G401 (cell line): ENCODE results near the gene SERF2. TPM values are rescaled to one million over a fixed set of nuclear protein-coding genes. Genes with fewer than 3 reads are reported as not detected.
"Not testable (repeated sequence)": the region's sequence is repeated elsewhere in the genome, so short reads cannot be mapped to it uniquely, and the experiment has no call there.

Experiments used
- DNase-seq: peaks from one replicate; pipeline ENCODE4 v3.0.0-alpha.2; 2015; ENCODE audit warnings: low spot score
- in situ Hi-C: cut with HindIII; loops from 2 replicates; pipeline ENCODE4 v1.10.0; 2016; ENCODE audit warnings: low sequenced_read_pairs, mixed read lengths
- total RNA-seq: library from RNA; depleted of rRNA; stranded (reverse); fragments of >200 nt; shearing (Covaris generic); gene quantifications from 2 replicates; pipeline ENCODE4 v1.2.3, GENCODE V29; 2014

Gene SERF2
- total RNA-seq, 1 experiment from 2014 or later: 1,258 TPM

DNA sequence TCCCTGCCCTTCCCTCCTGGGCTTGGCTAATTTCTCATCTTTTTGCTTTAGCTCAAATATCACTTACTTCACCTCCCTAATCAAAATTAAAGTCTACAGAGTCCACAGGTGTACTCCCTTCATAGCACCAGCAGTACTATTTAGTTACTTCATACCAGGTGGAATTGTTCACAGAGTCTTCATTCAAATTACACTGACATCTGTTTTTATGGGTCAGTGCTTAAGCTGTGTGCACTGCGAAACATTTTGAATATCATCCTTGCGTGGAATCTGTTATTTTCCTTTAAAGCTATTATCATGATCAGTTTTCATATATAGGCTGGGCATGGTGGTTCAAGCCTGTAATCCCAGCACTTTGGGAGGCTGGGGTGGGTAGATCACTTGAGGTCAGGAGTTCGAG, 2.7 kb upstream of the SERF2 start:
- DNase-seq: no peak
- in situ Hi-C loops: no loop called here

DNA sequence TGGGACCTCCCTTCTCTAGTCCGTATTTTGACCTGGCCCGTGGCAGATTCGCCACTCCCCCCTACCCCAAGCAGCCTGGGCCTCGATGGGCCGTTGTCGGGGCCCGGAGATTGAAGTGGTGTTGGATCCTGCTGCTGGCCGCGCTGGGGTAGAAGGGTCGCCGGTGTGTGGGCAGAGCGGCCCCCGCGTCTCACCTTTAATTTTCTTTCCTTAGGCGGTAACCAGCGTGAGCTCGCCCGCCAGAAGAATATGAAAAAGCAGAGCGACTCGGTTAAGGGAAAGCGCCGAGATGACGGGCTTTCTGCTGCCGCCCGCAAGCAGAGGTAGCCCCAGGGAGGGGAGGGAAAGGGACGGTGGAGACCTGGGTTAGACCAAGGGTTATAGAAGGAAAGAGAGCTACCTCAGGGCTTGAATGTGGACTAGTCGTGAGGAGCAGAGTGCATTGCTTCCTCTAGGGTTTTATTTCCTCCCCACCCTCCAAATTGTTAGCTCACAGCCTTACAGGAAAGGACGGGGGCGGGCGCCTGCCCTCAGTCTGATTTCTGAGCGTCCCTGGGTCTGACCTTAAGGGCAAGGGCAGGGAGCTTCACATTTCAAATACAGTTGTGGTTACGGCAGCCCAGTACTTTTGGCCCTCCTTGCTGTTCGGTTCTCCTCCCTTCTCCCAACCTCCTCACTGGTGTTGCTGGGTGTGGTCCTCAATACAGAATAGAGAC, 799 bp downstream of the SERF2 start:
- in situ Hi-C loops: no loop called here
- no peak for DNase-seq

DNA sequence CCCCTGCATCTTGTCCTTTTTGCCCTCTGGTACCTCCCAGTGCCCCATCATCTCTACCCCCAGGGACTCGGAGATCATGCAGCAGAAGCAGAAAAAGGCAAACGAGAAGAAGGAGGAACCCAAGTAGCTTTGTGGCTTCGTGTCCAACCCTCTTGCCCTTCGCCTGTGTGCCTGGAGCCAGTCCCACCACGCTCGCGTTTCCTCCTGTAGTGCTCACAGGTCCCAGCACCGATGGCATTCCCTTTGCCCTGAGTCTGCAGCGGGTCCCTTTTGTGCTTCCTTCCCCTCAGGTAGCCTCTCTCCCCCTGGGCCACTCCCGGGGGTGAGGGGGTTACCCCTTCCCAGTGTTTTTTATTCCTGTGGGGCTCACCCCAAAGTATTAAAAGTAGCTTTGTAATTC, 1.5 kb downstream of the SERF2 start:
- in situ Hi-C loops: no loop called here
- DNase-seq: no peak

DNA sequence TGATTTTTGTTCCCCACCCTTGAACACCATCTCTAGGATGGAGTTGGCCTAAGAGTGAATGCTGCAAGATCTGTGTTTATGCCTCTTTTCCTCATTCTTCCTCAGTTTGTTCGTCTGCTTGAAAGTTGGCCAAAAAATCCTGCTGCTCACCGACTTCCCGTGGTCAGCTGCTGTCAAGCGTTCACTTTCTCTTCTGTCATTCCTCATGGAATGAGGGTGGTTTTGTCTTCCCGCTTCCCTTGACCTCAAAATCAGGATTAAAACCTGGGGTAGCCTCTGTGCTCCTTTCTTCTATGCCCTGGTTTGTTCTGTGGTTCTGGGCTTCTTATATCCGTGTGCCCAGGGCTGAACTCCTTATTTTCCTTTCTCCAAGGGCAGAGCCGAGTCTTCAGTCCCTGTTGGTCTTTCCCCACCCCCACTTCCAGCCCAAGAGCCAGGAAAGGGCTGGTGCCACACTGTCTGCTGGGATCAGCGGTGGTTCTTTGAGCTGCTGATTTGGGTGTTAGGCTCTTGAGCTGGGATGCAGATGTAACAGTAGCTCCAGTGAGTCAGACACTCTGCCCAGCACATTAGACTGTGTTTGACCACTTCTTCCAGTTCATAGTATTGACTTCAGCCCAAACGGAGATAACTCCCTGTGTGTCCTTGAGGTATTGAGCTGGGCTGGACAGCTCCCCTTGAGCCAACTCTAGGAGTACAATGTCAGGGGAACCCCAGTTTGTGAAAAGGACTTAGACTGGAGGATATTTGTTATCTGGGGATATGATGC, 2.3 kb downstream of the SERF2 start:
- no peak for DNase-seq
- in situ Hi-C loops: no loop called here

DNA sequence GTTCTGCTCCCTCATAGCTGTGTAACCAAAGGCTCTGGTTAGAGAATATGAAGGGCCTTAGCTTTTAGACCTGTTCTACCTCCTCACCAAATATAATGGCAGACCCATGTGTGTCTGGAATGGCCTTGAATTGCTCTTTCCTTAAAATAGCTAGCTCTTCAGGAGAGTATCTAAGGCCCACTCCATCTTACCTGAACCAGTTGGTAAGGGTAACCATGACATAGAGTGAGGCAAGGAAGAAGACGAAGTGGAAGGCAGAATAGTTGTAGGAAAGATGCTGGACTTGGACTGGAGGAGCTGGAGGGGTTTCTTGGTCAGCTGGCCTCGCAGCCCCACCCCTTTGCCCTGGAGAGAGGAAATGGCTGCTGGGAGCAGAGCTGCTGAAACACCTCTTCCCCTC, 3.1 kb downstream of the SERF2 start:
- DNase-seq: no peak
- in situ Hi-C loops: no loop called here

DNA sequence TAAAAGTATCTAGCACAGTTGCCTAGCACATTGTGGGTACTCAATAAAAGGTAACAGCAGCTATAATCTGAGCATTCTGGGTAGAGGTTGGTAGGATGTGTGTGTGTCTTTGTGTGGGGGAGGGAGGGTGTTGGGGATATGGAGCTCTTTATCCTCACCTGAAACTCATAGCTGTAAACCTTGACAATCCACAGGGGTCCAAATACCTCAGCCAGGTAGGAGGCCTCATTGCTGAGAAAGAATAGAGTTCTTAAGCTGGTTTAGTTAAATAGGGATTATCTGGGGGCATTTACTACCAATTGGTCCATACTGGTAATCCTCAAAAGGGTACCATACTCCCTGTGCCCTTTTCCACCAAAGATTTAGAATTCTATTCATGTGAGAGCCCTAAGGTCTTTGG, 3.9 kb downstream of the SERF2 start:
- DNase-seq: peak; percentile 8
- in situ Hi-C loops: no loop called here

DNA sequence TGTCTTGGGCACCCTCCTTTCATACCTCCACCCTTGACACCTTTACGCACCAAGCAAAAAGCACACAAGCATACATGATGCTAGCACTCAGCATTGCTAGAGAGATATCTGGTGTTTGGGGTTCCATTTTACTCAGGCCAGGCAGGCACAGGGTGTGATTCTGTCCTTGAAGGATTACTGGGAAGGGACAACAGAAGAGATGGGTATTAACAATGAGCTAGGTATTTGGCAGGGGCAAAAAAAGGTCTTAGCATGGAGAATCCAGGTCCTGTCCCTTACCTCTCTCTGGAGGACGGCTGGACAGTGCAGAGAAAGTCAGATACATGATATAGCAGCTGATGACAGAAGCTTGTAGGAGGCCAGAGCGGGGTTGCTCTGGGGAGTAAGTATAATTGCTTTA, 4.4 kb downstream of the SERF2 start:
- DNase-seq: no peak
- in situ Hi-C loops: no loop called here

DNA sequence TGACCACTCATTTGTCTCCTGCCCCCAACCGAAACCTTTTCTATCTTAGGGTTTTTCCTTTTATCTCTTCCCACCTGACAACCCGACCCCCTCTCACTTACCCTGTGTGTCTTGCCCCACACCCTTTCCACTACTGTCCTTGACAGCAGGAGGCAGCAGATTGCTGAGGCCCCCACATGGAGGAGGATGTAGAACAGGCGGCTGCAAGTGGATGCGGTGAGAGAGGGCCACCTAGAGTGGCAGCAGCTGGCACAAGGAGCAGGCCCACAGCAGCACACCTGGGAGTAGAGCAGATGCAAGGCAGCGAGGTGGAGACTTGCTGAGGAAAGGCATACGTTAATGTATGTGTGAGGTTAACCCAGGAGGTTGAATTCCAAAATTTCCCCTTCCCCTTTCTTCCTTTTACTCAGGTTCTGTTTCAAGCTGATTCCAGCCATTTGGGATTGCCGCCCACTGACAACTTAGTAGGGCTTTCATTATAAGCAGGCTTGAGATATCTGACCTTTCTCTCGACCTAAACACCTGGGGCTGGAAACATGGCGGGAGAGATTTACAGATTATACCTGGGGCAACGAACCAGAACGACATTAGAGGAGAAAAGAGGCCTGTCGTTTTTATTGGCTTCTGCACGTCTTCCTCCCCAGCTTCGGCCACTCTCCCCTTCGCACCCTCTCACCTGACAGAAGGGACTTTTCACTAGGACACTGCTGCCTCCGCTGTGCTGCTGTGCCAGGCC, 7.3 kb downstream of the SERF2 start:
- in situ Hi-C loops: no loop called here
- peak; percentile 10 for DNase-seq

DNA sequence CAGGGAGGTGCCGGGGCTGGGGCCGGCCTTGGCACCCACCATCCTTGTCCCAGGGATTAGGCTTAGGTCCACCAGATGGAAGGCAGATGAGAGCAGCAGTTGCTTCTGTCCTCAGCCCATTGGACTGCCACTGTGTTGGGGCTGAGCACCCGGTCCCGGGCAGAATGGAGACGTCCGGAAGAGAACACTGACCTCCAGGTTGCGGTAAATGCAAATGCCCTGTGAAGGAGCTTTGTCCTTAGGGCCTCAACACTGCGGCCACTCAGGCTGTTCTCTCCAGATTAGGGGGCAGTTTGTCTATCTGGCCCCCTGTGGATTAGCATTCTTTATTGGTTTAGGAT, 7.8 kb downstream of the SERF2 start, which contains the start of gene SERINC4:
TSS of gene SERINC4 (minus strand) at position 276 of the 341 bp plus-strand sequence. CDS start at position 42, 234 bp downstream.
- DNase-seq: no peak
- in situ Hi-C loops: no loop called here

DNA sequence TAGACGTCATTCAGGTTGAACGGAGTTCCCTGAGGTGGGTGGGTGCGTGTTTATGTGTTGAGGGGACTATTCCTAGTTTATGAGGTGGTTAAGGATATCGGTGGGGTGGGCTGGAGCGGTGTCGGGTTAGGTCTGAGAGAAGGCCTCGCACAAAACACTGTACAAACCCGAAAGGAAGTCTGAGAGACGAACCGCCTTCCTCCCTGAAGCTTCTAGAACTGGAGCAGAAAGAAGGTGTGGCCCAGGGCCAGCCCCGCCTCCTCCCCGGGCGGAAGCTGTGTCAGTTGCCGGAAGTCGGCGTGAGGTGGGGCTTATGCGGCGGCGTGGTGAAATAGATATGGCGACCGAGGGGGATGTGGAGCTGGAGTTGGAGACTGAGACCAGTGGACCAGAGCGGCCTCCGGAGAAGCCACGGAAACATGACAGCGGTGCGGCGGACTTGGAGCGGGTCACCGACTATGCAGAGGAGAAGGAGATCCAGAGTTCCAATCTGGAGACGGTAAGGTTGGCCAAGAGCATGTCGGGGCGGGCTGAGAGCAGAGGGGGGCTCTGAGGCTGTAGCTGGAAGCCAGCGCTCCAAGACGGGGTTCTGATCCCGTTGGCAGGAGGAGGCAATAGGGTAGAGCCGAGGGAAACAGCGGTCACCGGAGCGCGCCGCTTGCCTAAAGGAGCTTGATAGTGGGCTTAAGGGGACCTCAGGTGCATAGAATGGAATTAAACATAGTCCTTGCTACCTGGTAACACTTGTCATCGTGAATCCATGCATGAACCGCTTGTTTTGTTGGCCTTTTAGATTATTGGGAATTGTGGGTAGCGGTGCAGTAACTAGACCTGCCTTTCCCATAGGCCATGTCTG, 8.4 kb downstream of the SERF2 start, which contains the start of gene HYPK:
TSS of gene HYPK (plus strand) at position 314 of the 856 bp plus-strand sequence. CDS start at position 338, 24 bp downstream.
- in situ Hi-C loops: no loop called here
- DNase-seq: peak; percentile 95

DNA sequence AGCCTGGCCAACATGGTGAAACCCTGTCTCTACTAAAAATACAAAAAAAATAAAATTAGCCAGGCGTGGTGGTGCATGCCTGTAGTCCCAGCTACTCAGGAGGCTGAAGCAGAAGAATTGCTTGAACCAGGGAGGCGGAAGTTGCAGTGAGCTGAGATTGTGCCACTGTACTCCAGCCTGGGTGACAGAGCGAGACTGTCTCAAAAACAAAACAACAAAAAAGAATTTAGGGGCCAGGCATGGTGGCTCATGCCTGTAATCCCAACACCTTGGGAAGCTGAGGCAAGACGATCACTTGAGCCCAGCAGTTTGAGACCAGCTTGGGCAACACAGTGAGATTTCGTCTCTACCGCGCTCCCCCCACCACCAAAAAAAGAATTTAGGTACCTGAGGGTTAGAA, 10.6 kb downstream of the SERF2 start:
- DNase-seq, in situ Hi-C loops: not testable (repeated sequence)

DNA sequence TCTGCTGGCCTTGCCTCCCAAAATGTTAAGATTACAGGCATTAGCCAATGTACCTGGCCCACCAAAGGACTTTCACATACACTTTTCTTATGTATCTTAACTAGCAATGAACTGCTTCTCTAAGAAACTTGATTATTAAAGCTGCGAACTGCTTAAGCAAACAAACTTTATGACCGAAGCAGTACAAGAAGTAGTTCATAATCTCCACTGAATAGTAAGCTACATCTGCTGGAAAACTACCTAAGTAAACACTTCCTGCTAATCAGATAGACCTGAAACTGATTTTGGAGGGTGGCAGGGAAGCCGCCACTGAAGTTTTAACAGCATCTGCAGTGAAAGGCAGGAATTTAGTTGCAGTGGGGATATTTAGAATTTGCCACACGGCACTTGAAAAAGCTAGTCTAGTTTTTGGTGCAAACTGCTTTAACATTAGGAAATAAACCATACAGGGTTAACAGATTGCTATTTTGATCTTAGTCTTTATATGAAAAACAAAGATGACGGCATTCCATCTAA, 16.4 kb downstream of the SERF2 start:
- in situ Hi-C loops: no loop called here

DNA sequence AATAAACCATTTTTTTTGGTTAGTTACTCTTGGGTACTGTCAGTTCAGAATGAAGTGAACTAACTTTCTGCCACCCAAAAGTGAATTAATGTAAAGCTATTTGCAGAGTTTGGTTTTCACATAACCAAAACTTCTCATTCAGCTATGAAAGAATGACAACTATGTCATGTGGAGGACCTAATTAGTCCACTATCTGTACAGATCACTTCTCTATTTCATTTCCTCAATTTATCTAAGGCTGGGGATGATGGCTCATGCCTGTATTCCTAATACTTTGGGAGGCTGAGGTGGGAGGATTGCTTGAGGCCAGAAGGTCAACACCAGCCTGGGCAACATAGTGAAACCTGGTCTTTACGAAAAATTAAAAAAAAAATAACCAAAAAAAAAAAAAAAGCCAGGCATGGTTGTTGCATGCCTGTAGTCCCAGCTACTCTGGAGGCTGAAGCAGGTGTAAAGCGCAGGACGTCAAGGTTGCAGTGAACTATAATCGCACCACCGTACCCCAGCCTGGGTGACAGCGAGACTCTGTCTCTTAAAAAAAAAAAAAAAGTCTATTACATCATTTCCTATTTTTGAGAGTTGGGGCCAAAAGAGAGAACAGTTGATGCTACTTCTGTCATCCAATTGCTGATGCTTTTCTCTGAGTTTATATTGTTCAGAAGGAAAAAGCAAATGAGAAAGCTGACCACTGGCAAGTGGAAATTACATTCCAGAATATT, 17.0 kb downstream of the SERF2 start:
- DNase-seq: no peak
- in situ Hi-C loops: no loop called here

More for the DNA sequence above, 16.4 kb downstream of the SERF2 start:
- DNase-seq: no peak

DNA sequence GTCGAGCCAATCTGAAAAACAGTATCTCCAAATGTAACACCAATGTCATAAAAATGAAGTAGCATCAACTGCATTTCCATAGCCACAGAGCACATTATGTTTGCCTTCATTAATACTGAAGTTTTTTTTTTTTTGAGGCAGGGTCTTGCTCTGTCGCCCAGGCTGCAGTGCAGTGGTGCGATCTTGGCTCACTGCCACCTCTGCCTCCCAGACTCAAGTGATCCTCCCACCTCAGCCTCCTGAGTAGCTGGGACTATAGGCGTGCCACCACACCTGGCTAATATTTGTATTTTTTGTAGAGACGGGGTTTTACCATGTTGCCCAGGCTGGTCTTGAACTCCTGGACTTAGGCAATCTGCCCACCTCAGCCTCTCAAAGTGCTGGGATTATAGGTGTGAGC, 22.9 kb downstream of the SERF2 start:
- in situ Hi-C loops, DNase-seq: not testable (repeated sequence)

DNA sequence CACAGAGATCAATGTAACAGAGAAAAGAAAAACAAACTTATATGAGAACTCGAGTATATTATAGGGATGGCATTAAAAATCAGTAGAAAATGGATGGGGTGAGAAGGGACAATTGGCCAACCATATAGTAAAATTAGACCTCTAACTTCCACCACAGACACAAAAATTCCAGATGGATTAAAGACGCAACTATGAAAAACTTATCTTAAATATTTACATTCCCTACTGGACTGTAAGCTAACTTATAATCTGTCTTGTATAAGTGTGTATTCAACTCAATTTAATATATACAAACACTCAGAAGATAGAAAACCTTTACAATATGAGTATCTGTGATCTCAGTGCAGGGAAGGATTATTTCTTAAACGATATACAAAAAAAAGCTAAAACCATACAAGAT, 29.4 kb downstream of the SERF2 start:
- no peak for DNase-seq
- in situ Hi-C loops: no loop called here

DNA sequence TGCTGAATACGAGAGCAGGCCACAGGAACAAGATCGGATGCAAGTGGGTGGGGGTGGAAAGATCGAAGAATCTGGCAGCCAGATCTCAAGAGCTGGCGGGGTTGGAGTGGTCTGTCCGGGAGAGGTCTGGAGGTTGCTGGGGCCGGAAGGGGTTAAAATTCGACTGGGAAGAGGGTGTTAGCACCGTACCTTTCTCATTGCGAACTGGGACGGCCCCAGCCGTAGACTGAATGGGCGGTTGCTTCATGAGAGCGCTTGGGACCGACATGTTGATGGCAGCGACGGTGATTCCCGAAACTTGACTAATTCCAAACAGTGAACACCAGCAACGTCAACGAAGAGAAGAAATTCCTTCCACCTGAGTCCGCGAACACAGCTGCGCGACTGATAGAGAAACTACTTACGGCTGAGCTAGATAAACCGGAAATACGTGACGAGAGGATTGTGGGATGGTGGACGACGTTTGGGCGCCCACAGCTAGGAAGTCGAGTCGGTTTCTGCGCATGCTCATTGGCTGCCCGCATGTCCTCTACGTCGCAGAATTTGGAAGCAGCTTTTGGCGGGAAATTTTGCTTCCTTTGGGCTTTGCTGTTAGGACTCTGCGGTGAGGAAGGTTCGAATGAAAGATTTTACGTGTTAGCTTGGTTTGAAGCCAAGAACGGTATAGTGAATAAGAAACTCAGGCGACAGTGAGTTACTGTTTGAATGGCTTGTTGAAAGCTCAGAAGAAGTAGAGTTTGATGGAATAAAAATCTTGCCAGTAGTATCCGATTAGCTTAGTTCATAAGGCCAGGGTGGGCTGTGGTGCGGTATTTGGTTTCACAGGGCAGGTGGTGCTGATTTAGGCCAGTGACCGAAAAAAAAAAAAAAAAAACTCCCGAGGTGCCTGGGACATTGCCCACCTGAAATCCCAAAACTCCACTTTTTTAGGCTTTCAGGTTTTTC, 32.5 kb downstream of the SERF2 start, which contains the start of gene MFAP1:
TSS of gene MFAP1 (minus strand) at position 389 of the 945 bp plus-strand sequence. CDS start at position 268, 121 bp downstream.
- in situ Hi-C loops: no loop called here
- DNase-seq: peak; percentile 99

DNA sequence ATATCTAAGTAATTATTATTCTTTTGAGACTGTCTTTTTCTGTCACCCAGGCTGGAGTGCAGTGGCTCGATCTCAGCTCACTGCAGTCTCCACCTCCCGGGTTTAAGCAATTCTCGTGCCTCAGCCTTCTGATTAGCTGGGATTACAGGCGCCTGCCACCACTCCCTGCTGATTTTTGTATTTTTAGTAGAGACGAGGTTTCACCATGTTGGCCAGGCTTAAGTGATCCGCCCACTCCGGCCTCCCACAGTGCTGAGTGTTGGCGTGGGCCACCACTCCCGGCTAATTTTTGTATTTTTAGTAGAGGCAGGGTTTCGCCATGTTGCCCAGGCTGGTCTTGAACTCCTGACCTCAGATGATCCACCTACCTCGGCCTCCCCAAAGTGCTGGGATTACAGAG, 33.2 kb downstream of the SERF2 start:
- in situ Hi-C loops, DNase-seq: not testable (repeated sequence)
